PC-9 (cell line): ENCODE measurements around the gene ZNF701. TPM values are rescaled to one million over a fixed set of nuclear protein-coding genes. Genes with fewer than 3 reads are reported as not detected.
"Not testable (repeated sequence)": the region's sequence is repeated elsewhere in the genome, so short reads cannot be mapped to it uniquely, and the experiment has no call there.

Experiments
- BruUV-seq: library from RNA; stranded (reverse); fragments of 400-500 nt; replicated peaks from 2 replicates; lab custom pipeline; 2021; lab: Mats Ljungman, UMichigan
- CTCF ChIA-PET: fragments of 300-600 bp; sonication (Branson Sonifier 250); formaldehyde crosslinking; loops from one replicate; lab custom pipeline; 2022; ENCODE audit warnings: antibody characterized with exemption; lab: Charles Lee
- POLR2A ChIA-PET: fragments of 300-600 bp; sonication (Branson Sonifier 250); formaldehyde crosslinking; loops from one replicate; lab custom pipeline; 2022; ENCODE audit warnings: antibody characterized with exemption; ENCODE audit not compliant: unreplicated experiment; lab: Charles Lee
- DNase-seq, 2 experiments: peaks; one replicate each; pipeline versions ENCODE4 v3.0.0 to v3.0.0-alpha.2; 2015 to 2022; ENCODE audit warnings: mixed read lengths in 1 of 2
- H2AFZ ChIP-seq: fragments of 200-600 bp; sonication (generic); 2 replicates; pipeline ENCODE4 v1.8.1; 2017; ENCODE audit warnings: antibody characterized with exemption
- H3F3A ChIP-seq: fragments of 200-600 bp; sonication (generic); 2 replicates; pipeline ENCODE4 v1.8.1; 2017; ENCODE audit warnings: antibody characterized with exemption, mild to moderate bottlenecking, low read depth; ENCODE audit not compliant: insufficient read depth
- H3K27ac ChIP-seq: fragments of 200-600 bp; sonication (generic); 2 replicates; pipeline ENCODE4 v1.6.1; 2016; ENCODE audit warnings: mixed run types
- H3K27me3 ChIP-seq: fragments of 200-600 bp; sonication (generic); 2 replicates; pipeline ENCODE4 v1.6.1; 2016; ENCODE audit warnings: low read depth, mixed run types; ENCODE audit not compliant: insufficient read depth
- H3K36me3 ChIP-seq: fragments of 200-600 bp; sonication (generic); 2 replicates; pipeline ENCODE4 v1.6.1; 2016; ENCODE audit warnings: low read depth, mixed run types
- H3K4me1 ChIP-seq: fragments of 200-600 bp; sonication (generic); replicated peaks from 2 replicates; pipeline ENCODE4 v1.6.1; 2016; ENCODE audit warnings: mixed run types; ENCODE audit not compliant: insufficient read depth
- H3K4me2 ChIP-seq: fragments of 200-600 bp; sonication (generic); 2 replicates; pipeline ENCODE4 v1.6.1; 2017; ENCODE audit warnings: mixed run types
- H3K4me3 ChIP-seq: fragments of 200-600 bp; sonication (generic); 2 replicates; pipeline ENCODE4 v1.6.1; 2016; ENCODE audit warnings: mixed run types
- H3K79me2 ChIP-seq: fragments of 200-600 bp; sonication (generic); 2 replicates; pipeline ENCODE4 v1.6.1; 2017; ENCODE audit warnings: low read depth, mixed run types
- H3K9me2 ChIP-seq: fragments of 200-600 bp; sonication (generic); 2 replicates; pipeline ENCODE4 v1.8.1; 2017; ENCODE audit warnings: mild to moderate bottlenecking; ENCODE audit not compliant: insufficient read depth
- H3K9me3 ChIP-seq: fragments of 200-600 bp; sonication (generic); 2 replicates; pipeline ENCODE4 v1.8.1; 2016; ENCODE audit warnings: low read depth; ENCODE audit not compliant: insufficient read depth
- H4K20me1 ChIP-seq: fragments of 200-600 bp; sonication (generic); 2 replicates; pipeline ENCODE4 v1.8.1; 2017; ENCODE audit not compliant: insufficient read depth
- EZH2 ChIP-seq: fragments of 200-600 bp; sonication (generic); IDR thresholded peaks from 2 replicates; pipeline ENCODE4 v1.8.0; 2017; ENCODE audit warnings: antibody characterized with exemption, low read depth
- intact Hi-C: fragments of 100-400 bp; cut with micrococcal nuclease; formaldehyde crosslinking; loops from one replicate; pipeline ENCODE4 v1.10.0; 2022; ENCODE audit not compliant: unreplicated experiment
- total RNA-seq: library from RNA; stranded (reverse); gene quantifications from 2 replicates; pipeline ENCODE4 v1.2.3, GENCODE V29; 2021
- TF ChIP-seq, protein P1 (sequence below): fragments of 200-600 bp; sonication (generic); conservative IDR thresholded peaks from 2 replicates; pipeline ENCODE4 v1.6.1; 2017; ENCODE audit warnings: mixed run types, antibody characterized with exemption, mild to moderate bottlenecking, moderate library complexity

ZNF701 gene
- total RNA-seq, 1 experiment from 2014 or later = 24.2 TPM

GRCh38 chr19:52622261-52622660 is 52.2 kb downstream of the ZNF701 start:
- Histone ChIP-seq H3F3A (no peaks in the 10 kb centered on the region), H3K4me3 (no peak overlapping the region), H3K9me3 (peaks cover 9% of the 10 kb centered on the region), H3K79me2 (no peaks in the 10 kb centered on the region), H3K27ac (no peak overlapping the region), H4K20me1 (no peaks in the 10 kb centered on the region), H2AFZ (no peak overlapping the region), H3K9me2 (no peaks in the 10 kb centered on the region), H3K27me3 (no peaks in the 10 kb centered on the region), H3K4me2 (no peak overlapping the region), H3K36me3 (peaks cover 9% of the 10 kb centered on the region), H3K4me1 (no peaks in the 10 kb centered on the region)
- no peak for DNase-seq
- TF ChIP-seq, protein P1, sequence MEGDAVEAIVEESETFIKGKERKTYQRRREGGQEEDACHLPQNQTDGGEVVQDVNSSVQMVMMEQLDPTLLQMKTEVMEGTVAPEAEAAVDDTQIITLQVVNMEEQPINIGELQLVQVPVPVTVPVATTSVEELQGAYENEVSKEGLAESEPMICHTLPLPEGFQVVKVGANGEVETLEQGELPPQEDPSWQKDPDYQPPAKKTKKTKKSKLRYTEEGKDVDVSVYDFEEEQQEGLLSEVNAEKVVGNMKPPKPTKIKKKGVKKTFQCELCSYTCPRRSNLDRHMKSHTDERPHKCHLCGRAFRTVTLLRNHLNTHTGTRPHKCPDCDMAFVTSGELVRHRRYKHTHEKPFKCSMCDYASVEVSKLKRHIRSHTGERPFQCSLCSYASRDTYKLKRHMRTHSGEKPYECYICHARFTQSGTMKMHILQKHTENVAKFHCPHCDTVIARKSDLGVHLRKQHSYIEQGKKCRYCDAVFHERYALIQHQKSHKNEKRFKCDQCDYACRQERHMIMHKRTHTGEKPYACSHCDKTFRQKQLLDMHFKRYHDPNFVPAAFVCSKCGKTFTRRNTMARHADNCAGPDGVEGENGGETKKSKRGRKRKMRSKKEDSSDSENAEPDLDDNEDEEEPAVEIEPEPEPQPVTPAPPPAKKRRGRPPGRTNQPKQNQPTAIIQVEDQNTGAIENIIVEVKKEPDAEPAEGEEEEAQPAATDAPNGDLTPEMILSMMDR = no peak
- TF ChIP-seq EZH2 = no peak
- CTCF ChIA-PET = interaction anchor here (0.6 kb wide), 1 partner anchor 1557 kb away, joined by 4 read pairs; the partner anchor contains the start of gene KLK13
- intact Hi-C loops = no loop called here
- BruUV-seq = no TSS peak
- POLR2A ChIA-PET = no interaction called here

GRCh38 chr19:52626915-52627314 is 56.8 kb downstream of the ZNF701 start:
- DNase-seq = no peak
- H3F3A ChIP-seq = no peaks in the 10 kb centered on the region
- no peaks in the 10 kb centered on the region for H3K4me1 ChIP-seq
- H3K9me2 ChIP-seq = no peaks in the 10 kb centered on the region
- CTCF ChIA-PET = no interaction called here
- H3K79me2 ChIP-seq = no peaks in the 10 kb centered on the region
- intact Hi-C loops = no loop called here
- POLR2A ChIA-PET = no interaction called here
- no peak overlapping the region for H2AFZ ChIP-seq
- no peaks in the 10 kb centered on the region; the same call in 1 of the 2 replicates for H3K9me3 ChIP-seq
- TF ChIP-seq, protein P1 = no peak
- TF ChIP-seq EZH2 = no peak
- no peak overlapping the region for H3K4me3 ChIP-seq
- no peaks in the 10 kb centered on the region for H3K27me3 ChIP-seq
- H3K27ac ChIP-seq = no peak overlapping the region
- no peak overlapping the region for H3K4me2 ChIP-seq
- BruUV-seq = no TSS peak
- H3K36me3 ChIP-seq = no peaks in the 10 kb centered on the region; the same call in 1 of the 2 replicates
- H4K20me1 ChIP-seq = no peaks in the 10 kb centered on the region

DNA sequence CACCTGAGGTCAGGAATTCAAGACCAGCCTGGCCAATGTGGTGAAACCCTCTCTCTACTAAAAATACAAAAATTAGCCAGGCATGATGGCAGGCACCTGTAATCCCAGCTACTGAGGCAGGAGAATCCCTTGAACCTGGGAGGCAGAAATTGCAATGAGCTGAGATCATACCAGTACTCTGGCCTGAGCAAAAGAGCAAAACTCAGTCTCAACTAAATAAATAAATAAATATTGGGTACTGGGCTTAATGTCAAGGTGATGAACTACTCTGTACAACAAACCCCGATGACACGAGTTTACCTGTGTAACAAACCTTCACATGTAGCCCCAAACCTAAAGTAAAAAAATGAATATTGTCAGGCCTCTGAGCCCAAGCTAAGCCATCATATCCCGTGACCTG is 57.4 kb downstream of the ZNF701 start:
- intact Hi-C loops, POLR2A ChIA-PET, H3K36me3 ChIP-seq, H3F3A ChIP-seq, BruUV-seq, H2AFZ ChIP-seq, H3K4me2 ChIP-seq, DNase-seq, H3K27me3 ChIP-seq, H3K4me3 ChIP-seq, CTCF ChIA-PET, H3K4me1 ChIP-seq, H3K27ac ChIP-seq, H3K9me3 ChIP-seq, H3K79me2 ChIP-seq, H4K20me1 ChIP-seq, H3K9me2 ChIP-seq: not testable (repeated sequence)
